ENCODE data around the gene NSD1.

DNA sequence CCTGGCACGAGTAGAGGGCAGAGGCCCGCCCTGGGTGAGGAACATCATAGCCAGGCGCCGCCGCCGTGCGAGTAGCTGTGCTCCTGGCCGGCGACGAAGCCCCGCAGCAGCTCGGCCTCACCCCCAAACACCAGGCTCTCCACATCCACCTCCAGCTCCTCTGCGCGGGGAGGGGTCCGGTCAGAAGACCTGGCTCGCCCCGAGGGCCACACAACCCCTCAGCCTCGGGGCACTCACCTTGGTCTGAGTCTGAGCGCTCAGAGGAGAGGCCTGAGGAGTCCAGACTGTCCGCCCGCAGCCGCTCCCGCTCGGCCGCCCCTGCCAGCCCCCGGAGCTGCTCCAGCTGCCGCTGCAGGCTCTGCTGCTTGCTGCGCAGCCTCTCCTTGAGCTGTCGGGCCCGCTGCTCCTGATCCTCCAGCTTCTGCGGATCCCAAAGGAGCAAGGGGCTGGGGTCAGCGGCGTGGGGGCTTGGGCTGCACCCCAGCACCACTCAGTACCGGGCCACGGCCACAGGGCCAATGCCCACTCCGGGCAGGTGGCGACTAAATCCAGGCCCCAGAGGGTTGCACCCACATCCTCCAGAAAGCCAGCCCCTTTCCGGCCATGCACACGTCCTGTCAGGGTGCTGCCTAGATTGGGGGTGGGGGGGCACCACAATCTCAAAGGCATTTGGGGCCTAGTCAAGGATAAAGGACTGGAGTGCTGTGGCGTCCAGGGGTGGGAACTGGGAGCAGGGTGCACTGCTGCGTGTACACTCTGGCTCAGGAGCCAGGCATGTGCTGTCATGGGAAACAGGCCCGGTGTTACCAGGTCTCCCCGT lies 174.2 kb downstream of the NSD1 start:
- TF ChIP-seq CTCF (IDR thresholded peaks at IDR 0.05): no peak
- no peak for TF ChIP-seq POLR2A (IDR thresholded peaks at IDR 0.05)

All from testis (tissue), 2 donors.